ENCODE data around the gene KIRREL1.

KIRREL1 gene

DNA sequence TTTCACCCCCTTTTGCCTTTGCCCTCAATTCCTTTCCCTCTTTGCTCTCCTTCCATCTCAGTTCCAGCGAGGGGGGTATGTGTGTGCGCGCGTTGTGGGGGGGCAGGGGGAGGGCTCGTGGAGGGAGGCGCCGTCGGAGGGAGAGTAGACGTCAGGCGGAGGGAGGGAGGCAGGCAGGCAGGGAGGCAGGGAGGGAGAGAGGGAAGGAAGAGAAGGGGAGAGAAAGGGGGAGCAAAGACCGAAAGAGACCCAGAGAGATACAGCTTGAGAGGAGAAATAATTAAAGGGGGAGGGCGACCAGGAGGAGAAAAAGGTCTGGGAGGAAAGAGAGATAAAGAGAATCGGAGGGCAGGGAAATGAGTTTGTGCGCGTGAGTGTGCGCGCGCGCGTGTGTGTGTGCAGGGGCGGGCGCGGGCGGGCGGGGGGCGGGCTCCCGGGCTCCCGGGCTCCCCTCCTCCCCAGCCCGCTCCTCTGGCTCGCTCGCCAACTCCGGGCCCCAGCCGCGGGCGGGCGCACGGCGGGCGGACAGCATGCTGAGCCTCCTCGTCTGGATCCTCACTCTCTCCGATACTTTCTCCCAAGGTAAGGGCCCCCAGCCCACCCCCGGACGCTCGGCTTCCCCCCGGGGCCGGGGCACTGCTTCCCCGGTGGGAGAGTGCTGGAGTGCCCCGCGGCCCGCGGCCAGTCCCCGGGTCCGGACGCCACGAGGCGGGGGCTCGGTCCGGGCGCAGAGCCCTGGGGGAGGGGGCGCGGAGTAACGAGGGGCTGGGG lies at the start of gene KIRREL1:
Gene KIRREL1, plus strand, starts transcription at position 499 of the 771 bp plus-strand sequence. Its CDS starts 32 bp downstream, at position 531.
- DNase-seq (ENCODE audit: low read depth): peak; percentile 61

DNA sequence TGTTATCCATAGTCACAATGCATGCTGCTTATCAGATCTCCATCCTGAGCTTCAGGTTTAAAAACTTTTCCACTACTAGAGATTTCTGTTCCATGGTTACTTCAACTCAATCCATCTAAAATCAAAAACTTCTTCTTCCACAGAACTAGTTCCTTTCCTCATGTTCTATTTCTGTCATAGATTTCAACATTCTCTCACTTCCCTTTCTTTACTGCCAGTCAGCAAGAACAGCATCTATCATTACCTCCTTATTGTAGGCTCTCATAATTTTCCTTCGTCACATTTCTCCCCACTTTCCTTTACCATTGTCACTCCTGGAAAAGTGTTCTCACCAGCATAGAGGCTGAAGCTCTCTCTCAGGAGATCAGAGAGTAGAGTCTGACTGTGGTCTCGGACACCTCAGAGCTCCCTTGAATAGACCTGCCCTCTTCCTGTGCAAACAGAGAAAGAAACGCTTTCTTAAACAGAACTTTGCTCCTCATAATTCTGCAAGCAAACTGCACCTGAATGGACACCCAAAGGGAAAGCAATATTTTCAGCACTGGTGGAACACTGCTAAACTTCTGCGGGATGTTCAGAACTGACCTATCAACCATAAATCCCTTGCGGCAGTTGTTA lies 48.7 kb upstream of the KIRREL1 start:
- DNase-seq (ENCODE audit: low read depth): no peak

DNA sequence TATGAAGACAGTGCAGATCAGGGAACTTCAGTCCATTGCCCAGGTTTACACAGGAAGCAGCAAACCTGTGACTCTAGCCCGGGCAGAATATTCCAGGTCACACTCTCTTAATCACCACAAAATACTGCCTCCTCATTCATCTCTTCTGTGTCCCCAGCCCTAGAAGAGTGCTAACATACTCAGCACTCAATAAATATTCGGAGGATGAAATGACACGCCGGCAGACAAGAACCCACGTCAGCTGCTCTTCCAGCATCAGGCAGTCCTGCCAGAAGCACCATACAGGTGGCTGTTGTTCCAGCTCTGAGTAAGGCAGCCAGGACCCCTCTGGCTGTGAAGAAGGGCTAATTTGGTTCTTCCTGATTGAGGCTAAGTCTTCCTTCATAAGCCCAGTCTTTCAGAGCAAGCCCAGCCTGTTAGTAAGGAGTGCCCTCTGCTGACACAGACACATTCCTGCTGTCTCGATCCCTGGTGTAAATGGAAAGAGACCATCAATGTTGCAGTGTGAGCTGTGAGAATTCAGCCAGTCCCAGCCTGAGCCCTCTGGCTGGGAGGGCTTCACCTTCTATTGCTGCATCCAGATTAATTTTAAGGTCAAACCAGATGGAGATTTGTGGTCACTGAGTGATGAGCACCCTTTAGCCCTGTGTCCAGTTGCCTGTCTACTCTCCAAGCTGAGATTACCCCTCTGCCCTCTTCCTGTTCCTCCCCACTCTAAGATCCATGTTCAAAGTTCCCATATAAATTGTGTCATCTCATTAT lies 45.0 kb upstream of the KIRREL1 start:
- DNase-seq (ENCODE audit: low read depth): no peak

DNA sequence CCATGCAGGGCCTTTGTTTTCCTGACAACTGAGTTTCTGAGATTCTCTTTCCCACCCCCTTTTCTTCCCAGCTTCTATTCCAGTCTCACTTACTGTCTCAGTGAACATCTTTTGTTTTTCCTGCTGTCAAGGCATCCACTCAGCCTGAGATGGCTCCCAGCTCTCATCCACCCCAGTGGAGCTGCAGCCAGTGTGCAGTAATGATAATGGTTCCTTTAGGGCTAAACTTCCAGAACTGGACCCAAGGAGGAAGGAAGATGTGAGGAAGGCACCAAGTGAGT lies 44.4 kb upstream of the KIRREL1 start:
- DNase-seq (ENCODE audit: low read depth): no peak

DNA sequence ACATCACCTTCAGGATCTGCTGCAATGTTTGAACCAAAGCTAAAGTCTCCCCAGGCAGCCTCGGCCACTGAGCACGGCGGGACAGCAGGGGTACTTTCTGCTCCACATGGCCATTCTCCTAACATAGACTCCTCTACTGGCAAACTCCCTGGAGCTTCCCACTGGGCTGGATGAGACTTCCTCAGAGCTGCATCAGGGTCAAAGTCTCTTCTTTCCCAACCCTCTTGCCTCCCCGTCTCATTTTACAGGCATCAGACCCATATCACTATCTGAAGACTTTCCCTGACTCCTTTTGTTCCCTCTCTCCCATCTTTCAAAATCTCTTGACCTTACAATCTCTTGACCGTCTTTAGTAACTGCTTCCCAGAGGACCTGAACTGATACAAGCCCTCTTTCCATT lies 42.2 kb upstream of the KIRREL1 start:
- no peak for DNase-seq (ENCODE audit: low read depth)

DNA sequence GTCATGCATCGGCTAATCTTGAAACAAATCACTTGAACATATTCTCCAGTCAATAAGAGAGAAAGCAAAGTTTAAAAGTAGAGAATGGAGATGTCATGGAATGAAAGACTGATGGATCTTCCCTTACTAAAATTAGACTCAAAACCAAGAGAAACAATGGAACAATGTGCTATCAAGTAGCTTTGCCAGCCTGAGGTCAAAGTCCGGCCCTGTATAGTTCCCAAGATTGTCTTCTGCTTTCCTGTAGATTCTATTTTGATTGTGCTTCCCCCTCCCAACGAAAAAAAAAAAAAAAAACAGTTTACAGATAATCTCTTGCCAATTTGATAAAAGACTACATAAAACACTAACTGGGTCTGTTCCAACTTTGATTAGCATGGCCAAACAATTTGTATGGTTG lies 40.8 kb upstream of the KIRREL1 start:
- no peak for DNase-seq (ENCODE audit: low read depth)

DNA sequence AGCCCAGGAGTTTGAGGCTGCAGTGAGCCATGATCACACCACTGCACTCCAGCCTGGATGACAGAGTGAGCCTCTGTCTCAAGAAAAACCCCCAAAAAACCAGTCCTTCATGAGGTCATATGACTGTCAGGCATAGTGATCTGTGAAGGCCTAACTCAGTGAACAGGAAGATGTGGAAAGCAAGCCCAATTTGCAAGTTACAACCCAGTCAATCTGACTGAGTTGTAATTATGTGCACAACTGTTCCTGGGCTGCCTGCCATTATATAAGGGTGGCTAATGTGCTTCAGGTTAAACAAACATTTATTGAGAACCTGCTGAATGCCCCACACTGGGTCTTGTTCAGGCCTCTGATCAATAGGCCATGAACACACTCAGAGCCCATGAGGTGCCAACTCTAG lies 38.2 kb upstream of the KIRREL1 start:
- DNase-seq (ENCODE audit: low read depth): no peak

DNA sequence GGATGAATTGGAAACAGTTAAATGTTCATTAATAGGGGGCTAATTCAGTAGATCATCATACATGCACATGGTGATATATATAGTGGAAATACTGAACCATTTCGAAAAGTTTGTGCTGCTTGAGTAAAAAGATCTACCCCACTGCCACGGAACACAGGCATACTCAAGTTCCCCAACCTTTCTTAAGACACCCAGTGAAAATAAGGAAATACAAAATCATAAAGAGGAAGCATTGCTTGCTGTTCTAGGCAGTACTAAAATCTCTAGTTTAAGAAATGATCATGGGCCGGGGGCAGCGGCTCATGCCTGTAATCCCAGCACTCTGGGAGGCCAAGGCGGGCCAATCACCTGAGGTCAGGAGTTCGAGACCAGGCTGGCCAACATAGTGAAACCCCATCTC lies 37.6 kb upstream of the KIRREL1 start:
- no peak for DNase-seq (ENCODE audit: low read depth)

DNA sequence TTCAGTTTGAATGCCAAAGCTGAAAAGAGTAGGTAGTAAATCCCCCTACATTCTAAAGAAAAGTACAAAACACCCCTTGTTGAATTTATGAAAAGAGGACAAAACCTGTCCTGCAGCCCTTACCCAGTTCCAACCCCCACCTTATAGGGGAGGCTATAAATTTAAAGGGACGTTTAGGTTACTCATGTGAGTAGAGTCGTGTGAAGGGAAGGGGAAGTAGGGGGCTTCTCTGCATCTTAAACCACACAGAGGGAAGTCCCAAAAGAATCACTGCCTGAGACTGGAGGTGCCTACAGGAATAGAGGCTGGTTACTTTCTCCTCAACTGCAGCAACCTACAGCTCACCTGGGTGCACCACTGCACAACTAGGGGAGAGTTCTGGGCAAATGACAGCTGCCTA lies 36.7 kb upstream of the KIRREL1 start:
- DNase-seq (ENCODE audit: low read depth): no peak

DNA sequence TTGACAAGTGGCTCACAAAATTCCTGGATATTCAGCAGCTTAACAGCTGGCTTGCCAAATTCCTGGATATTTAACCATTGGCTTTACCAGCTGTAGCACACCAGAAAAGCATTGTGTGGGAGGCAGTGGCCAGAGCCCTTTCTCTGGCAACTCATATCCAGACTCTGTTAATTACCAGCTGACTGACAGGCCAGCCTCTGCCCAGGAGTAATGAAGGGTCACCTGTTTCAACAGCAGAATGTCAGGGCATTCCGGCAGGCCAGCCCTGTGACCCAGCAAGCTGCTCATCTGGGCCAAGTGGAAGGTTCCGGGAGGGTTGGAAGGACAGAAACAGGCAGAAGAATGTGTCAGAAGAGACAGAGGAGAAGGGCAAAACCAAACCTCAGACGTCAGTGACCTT lies 35.2 kb upstream of the KIRREL1 start:
- DNase-seq (ENCODE audit: low read depth): no peak

DNA sequence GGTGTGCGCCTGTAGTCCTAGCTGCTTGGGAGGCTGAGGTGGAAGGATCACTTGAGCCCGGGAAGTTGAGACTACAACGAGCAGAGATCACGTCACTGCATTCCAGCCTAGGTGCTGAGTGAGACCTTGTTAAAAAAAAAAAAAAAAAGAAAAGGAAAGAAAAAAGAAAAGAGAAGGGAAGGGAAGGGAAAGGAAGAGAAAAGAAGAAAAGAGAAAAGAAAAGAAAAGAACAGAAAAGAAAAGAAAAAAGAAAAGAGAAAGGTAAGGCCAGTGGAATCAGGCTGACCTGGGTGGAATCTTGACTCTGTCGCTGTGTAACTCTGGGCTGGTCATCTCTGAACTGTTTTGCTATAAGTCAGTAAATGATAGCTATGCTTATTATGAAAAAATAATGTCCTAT lies 33.7 kb upstream of the KIRREL1 start:
- no peak for DNase-seq (ENCODE audit: low read depth)

DNA sequence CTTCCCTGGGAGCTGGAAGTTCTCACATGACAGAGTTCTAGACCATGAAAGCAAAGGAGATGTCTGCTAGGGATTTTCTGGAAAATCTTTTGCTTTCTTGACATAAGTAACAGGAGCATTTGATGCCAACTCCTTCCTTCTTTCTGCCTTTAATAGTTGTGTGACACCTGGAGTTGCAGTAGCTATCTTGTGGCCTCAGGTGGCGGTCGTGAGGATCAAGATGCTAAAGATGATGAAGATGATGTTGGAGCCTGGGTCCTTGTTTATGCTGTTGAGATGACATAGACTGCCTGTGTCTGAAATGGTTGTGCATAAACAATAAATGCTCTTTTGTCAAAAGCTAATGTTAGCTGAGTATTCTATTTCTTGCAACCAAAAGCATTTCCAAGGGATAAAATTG lies 32.7 kb upstream of the KIRREL1 start:
- no peak for DNase-seq (ENCODE audit: low read depth)

DNA sequence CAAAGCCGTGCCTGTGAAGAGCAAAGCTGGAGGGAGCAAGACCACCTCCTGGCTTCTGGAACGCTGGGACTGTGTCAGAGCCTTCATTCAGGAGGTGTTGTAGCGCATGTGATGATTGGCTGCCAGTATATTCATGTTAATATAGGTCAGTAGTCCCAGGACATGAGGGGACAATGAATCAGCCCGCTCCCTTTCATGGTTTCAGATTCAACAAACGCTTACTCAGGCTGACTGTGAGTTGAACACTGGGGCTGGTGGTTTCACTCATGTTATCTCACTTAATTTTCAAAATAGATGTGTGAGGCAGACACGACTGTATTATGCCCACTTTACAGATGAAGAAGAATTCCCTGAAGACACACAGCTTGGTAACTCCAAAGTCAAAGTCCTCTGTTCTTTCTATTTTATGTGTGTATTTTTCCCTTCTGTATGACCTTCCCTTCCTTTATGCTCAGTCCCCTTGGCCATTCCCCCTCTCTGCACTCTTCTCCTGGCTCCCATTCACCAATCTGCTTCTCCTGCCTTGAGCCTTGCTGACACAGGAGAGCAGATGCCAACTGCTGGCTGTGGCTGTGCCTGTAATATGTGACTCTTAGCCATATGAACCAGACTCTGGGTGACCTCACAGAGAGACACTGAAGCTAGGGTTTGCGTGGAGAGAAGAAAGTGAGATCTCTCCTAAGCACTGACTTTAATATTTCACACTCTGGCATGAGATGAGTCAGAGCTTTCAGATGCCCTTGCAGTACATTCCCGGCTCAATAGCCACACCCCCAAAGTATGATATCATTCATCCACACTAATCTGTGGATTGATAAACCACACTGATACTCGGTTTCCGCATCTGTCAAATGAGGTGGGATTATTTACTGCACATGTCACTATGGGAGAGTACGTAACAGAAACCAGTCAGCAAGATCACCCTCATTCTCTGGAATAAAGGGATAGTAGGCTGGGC lies 31.4 kb upstream of the KIRREL1 start:
- peak; percentile 64 for DNase-seq (ENCODE audit: low read depth)

DNA sequence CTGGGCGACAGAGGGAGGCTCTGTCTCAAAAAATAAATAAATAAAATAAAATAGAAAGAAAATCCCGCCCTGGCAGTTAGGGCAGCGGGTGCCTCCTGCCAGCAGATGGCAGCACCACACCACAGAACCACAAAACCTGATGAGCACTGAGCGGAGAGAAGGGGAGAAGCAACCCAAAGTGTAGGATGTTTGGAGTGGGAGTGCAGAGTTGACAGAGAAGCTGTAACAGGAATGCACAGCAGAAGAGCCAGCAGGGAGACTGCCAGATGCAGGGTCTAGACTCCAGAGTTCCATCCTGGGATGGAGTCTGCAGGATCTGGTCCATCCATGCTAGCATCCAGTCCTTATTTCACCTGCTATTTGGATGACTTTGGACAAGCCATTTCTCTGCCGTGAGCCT lies 29.7 kb upstream of the KIRREL1 start:
- peak; percentile 39 for DNase-seq (ENCODE audit: low read depth)

DNA sequence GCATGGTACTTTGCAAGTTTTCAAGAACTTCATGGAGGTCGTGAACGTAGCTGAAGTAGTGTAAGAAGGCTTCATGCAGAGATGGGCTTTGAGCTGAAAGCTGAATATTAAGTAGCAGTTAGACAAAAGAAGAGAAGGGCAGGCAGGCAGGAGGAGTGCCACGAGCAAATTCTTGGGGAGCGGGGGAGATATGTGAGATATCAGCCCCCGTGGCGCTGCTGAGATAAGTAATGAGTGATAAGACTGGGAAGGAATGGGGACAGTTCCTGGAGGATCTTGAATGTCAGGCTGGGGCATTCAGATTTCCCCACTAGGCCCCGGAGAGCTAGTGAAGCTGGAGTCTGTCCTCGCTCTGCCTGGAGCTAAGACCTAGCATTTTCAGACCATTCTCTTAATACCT lies 27.9 kb upstream of the KIRREL1 start:
- DNase-seq (ENCODE audit: low read depth): no peak

DNA sequence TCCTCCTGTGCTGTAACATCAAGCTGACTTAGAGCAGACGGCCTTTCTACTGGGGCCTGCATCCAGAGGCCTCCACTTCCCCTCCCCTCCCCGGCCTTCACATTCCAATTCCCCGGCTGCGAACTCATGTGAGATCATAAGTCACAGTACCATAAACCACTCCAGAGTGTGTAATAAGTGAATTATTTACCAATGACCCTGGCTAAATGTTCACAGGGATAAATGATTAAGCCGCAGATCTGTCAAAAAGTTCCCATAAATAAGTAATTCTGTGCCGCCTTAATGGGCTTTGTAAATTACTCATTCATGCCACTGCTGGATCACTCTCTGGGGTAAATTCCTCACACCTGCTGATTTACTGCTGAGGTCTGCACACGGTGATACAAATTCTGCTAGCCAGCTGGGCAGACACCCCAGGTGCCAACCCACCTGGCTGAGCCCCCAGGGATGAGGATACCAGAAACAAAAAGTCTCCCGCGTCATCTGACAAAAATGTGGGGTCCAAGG lies 27.4 kb upstream of the KIRREL1 start:
- DNase-seq (ENCODE audit: low read depth): no peak

DNA sequence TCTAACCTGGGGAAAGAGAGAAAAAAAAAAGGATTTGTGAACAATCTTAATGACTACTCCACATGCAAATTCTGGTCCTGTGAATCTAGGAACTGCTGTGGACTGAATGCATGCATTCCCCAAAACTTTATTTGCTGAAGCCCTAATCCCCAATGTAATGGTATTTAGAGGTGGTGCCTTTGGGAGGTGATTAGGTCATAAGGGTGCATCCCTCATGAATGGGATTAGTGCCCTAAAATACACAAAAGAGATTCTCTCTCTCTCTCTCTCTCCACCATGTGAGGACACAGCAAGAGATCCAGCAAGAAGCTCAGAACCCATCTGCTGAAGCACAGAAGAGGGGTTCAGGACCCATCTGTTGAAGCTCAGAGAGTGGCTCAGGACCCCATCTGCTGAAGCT lies 26.2 kb upstream of the KIRREL1 start:
- no peak for DNase-seq (ENCODE audit: low read depth)

DNA sequence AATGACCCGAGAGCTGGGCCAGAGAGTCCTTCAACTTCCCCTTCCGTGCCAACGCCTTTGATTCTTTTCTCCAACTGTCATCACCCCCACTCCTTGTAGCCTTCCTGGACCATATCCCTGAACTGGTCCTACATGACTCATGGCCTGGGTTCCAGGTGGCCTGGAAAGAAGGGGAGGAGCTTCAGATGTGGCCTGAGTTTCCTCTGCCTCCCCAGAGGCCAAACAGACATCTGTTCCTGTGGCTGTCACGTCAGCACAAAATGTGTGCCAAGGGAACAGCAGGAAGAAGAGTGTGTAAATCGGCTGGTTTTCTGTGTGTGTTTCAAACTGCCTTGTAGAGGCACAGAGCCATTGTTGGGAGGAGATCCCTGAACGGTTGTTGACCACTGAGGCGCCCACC lies 24.9 kb upstream of the KIRREL1 start:
- peak; percentile 78 for DNase-seq (ENCODE audit: low read depth)

DNA sequence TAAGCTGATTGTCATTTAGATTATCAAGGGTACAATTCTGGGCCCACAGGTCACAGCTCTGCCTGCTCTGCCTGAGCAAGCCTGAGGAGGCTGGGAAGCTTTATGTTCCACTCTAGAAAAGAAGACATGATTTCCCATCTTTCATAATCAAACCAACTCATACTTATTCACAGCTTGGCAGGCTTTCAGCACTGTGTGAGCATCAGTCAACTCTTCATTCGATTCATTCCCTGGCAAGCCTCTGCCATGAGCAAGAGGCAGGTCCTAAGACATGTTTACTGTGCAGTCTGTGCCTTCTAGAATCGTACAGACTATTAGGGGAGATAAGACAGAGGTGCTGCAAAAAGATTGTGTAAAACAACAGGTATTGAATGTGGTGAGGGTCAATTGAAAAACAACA lies 24.5 kb upstream of the KIRREL1 start:
- peak; percentile 95 for DNase-seq (ENCODE audit: low read depth)

DNA sequence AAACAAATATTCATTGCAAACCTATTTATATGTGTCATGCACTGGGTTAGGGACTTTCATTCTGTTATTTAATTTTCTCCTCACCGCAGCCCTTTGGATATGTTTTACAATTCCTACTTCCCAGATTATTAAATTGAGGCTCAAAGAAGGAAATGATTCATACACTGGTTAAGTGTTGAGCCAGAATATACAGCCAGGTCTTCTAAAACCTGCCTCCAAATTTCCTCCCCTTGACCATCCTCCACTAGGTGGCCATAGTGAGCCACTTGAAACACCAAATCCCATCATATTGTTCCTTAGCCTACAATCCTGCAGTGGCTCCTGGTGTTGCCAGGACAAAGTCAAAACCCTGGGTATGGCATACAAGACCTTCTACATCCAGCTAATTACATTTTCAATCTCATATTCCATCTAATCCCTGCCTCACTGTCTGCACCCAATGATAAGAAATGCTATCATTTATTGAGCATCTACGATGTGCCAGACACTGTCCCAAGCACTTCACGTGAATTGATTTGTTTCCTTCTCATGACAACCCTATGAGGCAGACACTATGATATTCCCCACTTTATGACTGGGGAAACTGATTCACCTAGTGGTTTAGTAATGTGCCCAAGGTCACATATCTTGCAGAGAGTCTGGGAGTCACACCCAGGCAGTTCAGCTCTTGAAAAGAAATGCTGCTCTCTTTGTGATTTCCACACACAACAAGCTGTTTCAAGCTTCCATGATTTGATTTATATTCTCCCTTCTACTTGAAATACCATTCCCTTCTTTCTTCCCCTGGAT lies 23.6 kb upstream of the KIRREL1 start:
- DNase-seq (ENCODE audit: low read depth): peak; percentile 83

DNA sequence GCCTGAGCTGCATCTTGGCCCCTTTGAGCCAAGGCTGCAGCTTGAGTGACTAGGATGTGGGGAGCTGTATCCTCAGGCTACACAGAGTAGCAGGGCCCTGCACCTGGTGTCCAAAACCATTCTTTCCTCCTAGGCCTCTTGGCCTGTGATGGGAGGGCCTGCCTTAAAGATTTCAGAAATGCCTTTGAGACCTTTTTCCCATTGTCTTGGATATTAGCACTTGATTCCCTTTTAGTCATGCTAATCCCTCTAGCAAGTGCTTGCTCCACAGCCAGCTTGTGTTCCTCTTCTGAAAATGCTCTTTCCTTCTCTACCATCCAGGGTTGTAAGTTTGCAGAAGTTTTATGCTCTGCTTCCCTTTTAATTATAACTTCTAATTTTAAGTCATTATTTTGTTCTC lies 21.7 kb upstream of the KIRREL1 start:
- no peak for DNase-seq (ENCODE audit: low read depth)
